Measurements from ENCODE around the gene GPR173. TPM values are rescaled to one million over a fixed set of nuclear protein-coding genes. Genes with fewer than 3 reads are reported as not detected.

Gene GPR173
- total and polyA plus RNA-seq, 2 of the 8 experiments (the other 6 are each of a cell fraction or from before 2014, with no cell fraction given): 7.0 to 11.3 TPM

- TF ChIP-seq CHD7 (IDR thresholded peaks at IDR 0.05; ENCODE audit: insufficient replicate concordance, low read length) (no peak), SIN3A (conservative IDR thresholded peaks at IDR 0.05 in 1 of 2, IDR thresholded peaks at IDR 0.05 in 1 of 2; ENCODE audit: low read depth in 1 of 2, low read length in 2 of 2) (no peak), CHD2 (IDR thresholded peaks at IDR 0.05; ENCODE audit: low read length) (no peak), CEBPB (IDR thresholded peaks at IDR 0.05; ENCODE audit: low read depth, low read length) (no peak), HDAC2 (IDR thresholded peaks at IDR 0.05; ENCODE audit: borderline replicate concordance in 1 of 2, low read depth in 2 of 2, low read length in 2 of 2) (no peak), TCF12 (IDR thresholded peaks at IDR 0.05; ENCODE audit: low read depth, low read length) (no peak)
Measured at GRCh38 chrX:53126377-53126776, 77.8 kb downstream of the GPR173 start (continued).
